GM12878 (cell line): ENCODE measurements around the gene CHURC1. TPM values are rescaled to one million over a fixed set of nuclear protein-coding genes. Genes with fewer than 3 reads are reported as not detected.
A peak's percentile ranks its signal among the peaks of the same experiment; 100 is the strongest.
"Not testable (repeated sequence)": the region's sequence is repeated elsewhere in the genome, so short reads cannot be mapped to it uniquely, and the experiment has no call there.

Experiments used
- ATAC-seq: fragments of 200-7000 bp; cut with Tn5 transposase; 3 replicates; pipeline ENCODE4 v1.9.1; 2020; ENCODE audit warnings: mild to moderate bottlenecking, moderate library complexity
- BruUV-seq: library from RNA; stranded (reverse); fragments of 400-500 nt; replicated peaks from 2 replicates; lab custom pipeline; 2021; lab: Mats Ljungman, UMichigan
- CTCF ChIA-PET: fragments of 300-600 bp; sonication (Branson Sonifier 250); formaldehyde crosslinking; extraction: SDS; loops from one replicate; lab custom pipeline; 2021; ENCODE audit warnings: inconsistent platforms; lab: Yijun Ruan, JAX
- POLR2A ChIA-PET: fragments of 350-600 bp; formaldehyde crosslinking; extraction: SDS; loops from one replicate; lab custom pipeline; 2021; ENCODE audit warnings: inconsistent platforms; lab: Charles Lee
- RAD21 ChIA-PET: fragments of 300-600 bp; sonication (Branson Sonifier 250); formaldehyde crosslinking; loops from one replicate; lab custom pipeline; 2023; ENCODE audit warnings: antibody characterized with exemption; ENCODE audit not compliant: unreplicated experiment; lab: Charles Lee
- SMC1A ChIA-PET: fragments of 300-600 bp; sonication (Branson Sonifier 250); formaldehyde crosslinking; loops from one replicate; lab custom pipeline; 2023; ENCODE audit not compliant: unreplicated experiment, uncharacterized antibody; lab: Charles Lee
- DNase-seq: peaks from one replicate; pipeline ENCODE4 v3.0.0-alpha.2; 2011; ENCODE audit warnings: low read depth, low spot score
- FAIRE-seq: peaks from 3 replicates; lab custom pipeline; 2011; peaks lifted over from hg19 to GRCh38; lab: Jason Lieb, UNC
- H2AFZ ChIP-seq: 2 replicates; pipeline ENCODE4 v1.6.0; 2011; ENCODE audit warnings: low read depth, low read length, control low read depth; ENCODE audit not compliant: control insufficient read depth
- H3K27ac ChIP-seq: 2 replicates; pipeline ENCODE4 v1.5.1; 2011; ENCODE audit warnings: control low read depth; ENCODE audit not compliant: control insufficient read depth, insufficient read depth
- H3K27me3 ChIP-seq, 2 experiments: replicated peaks in 1 of 2; 2 replicates each; pipeline versions ENCODE4 v1.6.0 to v1.6.1; 2011; ENCODE audit warnings: low read length in 1 of 2; ENCODE audit not compliant: control insufficient read depth in 2 of 2, insufficient read depth in 2 of 2
- H3K36me3 ChIP-seq, 2 experiments: 2 replicates each; pipeline ENCODE4 v1.5.1; 2011; ENCODE audit warnings: low read length in 1 of 2; ENCODE audit not compliant: control insufficient read depth in 2 of 2, insufficient read depth in 2 of 2
- H3K4me1 ChIP-seq: 2 replicates; pipeline ENCODE4 v1.6.1; 2011; ENCODE audit warnings: mild to moderate bottlenecking, low read length, moderate library complexity, mixed read lengths; ENCODE audit not compliant: control insufficient read depth, insufficient read depth
- H3K4me2 ChIP-seq: 2 replicates; pipeline ENCODE4 v1.6.0; 2011; ENCODE audit warnings: control low read depth; ENCODE audit not compliant: control insufficient read depth, insufficient read depth
- H3K4me3 ChIP-seq: fragments of 200-600 bp; sonication (generic); 2 replicates; pipeline ENCODE4 v1.5.1; 2016
- H3K79me2 ChIP-seq: 2 replicates; pipeline ENCODE4 v1.6.0; 2011; ENCODE audit warnings: low read length; ENCODE audit not compliant: control insufficient read depth, insufficient read depth
- H3K9ac ChIP-seq: 2 replicates; pipeline ENCODE4 v1.8.0; 2011; ENCODE audit warnings: low read length, control low read depth, mixed read lengths; ENCODE audit not compliant: control insufficient read depth, insufficient read depth
- H3K9me3 ChIP-seq: replicated peaks from 3 replicates; pipeline ENCODE4 v1.5.1; 2011; ENCODE audit warnings: mild to moderate bottlenecking, low read length; ENCODE audit not compliant: control insufficient read depth, insufficient read depth
- H4K20me1 ChIP-seq: 2 replicates; pipeline ENCODE4 v1.6.0; 2011; ENCODE audit not compliant: control insufficient read depth, insufficient read depth
- CHD1 ChIP-seq: IDR thresholded peaks from 2 replicates; pipeline ENCODE4 v1.6.1; 2012; ENCODE audit warnings: low read depth, low read length, improper control_type of control experiment
- CTCF ChIP-seq, 3 experiments: IDR thresholded peaks in 2 of 3; conservative IDR thresholded peaks in 1 of 3; 2 replicates each; pipeline ENCODE4 v1.5.1; 2011; ENCODE audit warnings: low read depth in 3 of 3, low read length in 3 of 3, mild to moderate bottlenecking in 3 of 3, control low read depth in 2 of 3, moderate library complexity in 2 of 3, inconsistent platforms in 1 of 3, mixed read lengths in 1 of 3; ENCODE audit not compliant: control insufficient read depth in 2 of 3, insufficient read depth in 1 of 3; ENCODE audit errors: extremely low read depth in 1 of 3
- FOXM1 ChIP-seq: IDR thresholded peaks from 2 replicates; pipeline ENCODE4 v1.6.1; 2012; ENCODE audit warnings: low read depth, mild to moderate bottlenecking, inconsistent platforms, low read length, moderate library complexity
- NR2C1 ChIP-seq: fragments of 450-650 bp; IDR thresholded peaks from 2 replicates; pipeline ENCODE4 v1.6.1; 2017; ENCODE audit warnings: antibody characterized with exemption, mild to moderate bottlenecking, moderate library complexity
- PAX8 ChIP-seq: fragments of 450-650 bp; IDR thresholded peaks from 2 replicates; pipeline ENCODE4 v1.6.1; 2017; ENCODE audit warnings: mild to moderate bottlenecking, moderate library complexity
- RUNX3 ChIP-seq: IDR thresholded peaks from 2 replicates; pipeline ENCODE4 v1.6.1; 2012; ENCODE audit warnings: low read length, inconsistent platforms
- WGBS: methylation state at CpG from one replicate; pipeline ENCODE4 v1.1.6; 2016; ENCODE audit warnings: low lambda C conversion rate; ENCODE audit not compliant: insufficient replicate concordance, insufficient coverage; ENCODE audit errors: missing lambda C conversion rate; 5-methylcytosine and 5-hydroxymethylcytosine counted together
- in situ Hi-C: fragments of 300-500 bp; cut with MboI; formaldehyde crosslinking; loops from 9 replicates; pipeline ENCODE4 v1.14.3; 2018; ENCODE audit warnings: mixed read lengths
- intact Hi-C: fragments of 100-400 bp; cut with micrococcal nuclease; formaldehyde crosslinking; loops from one replicate; pipeline ENCODE4 v1.14.2; 2022; ENCODE audit not compliant: unreplicated experiment
- polyA plus RNA-seq, 11 experiments: library from polyadenylated mRNA; depleted of rRNA in 4 of 11; unstranded in 6 of 11; stranded (reverse) in 5 of 11; fragments of >200 nt; fragmentation: Nextera tagmentation in 4 of 11; fragmentation: Illumina TruSeq in 1 of 11; extraction: Ambion mirVana in 4 of 11; extraction: Trizol in 1 of 11; gene quantifications; 1 replicate in 1 of 11; 2 replicates in 10 of 11; pipeline versions ENCODE4 v1.2.1 to v1.2.3, GENCODE V29; 2011 to 2016; ENCODE audit warnings: inconsistent platforms in 2 of 11, missing spikeins in 2 of 11, low read depth in 1 of 11
- total RNA-seq, 4 experiments: library from RNA; depleted of rRNA in 3 of 4; stranded (reverse); fragments of >200 nt in 3 of 4; fragmentation: Illumina TruSeq in 1 of 4; extraction: Trizol in 1 of 4; gene quantifications; 2 replicates each; pipeline versions ENCODE4 v1.2.1 to v1.2.3, GENCODE V29; 2013 to 2021

The CHURC1 gene
- total and polyA plus RNA-seq, 10 of the 15 experiments (the other 5 are each of a cell fraction or from before 2014, with no cell fraction given), result 41.0 to 421 (median 140) TPM

DNA sequence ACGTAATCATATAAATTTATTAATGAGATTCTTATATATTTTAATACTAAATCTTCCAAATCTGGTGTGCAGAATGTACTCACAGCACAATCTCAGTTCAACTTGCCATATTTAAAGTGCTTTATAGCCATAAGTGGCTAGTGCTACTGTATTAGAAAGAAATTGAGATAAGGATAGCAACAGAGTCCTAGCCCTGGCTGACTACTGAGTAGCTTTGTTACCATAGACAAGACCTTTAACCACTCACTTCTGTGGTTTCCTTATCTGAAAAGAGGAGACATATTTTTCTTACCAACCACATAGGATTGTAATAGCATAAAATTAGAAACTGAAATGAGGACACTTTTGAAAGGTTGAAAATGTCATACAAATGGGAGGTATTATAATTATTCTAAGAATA, 2.0 kb upstream of the CHURC1 start:
- H3K79me2 ChIP-seq, result peaks cover 30% of the 10 kb centered on the region
- H3K9ac ChIP-seq, result no peak overlapping the region
- no peaks in the 10 kb centered on the region for H3K27me3 ChIP-seq
- ATAC-seq (no peak), DNase-seq (no peak), FAIRE-seq (no peak)
- H2AFZ ChIP-seq, result no peak overlapping the region
- no peaks in the 10 kb centered on the region; the same call in 2 of the 3 replicates for H3K9me3 ChIP-seq
- SMC1A ChIA-PET, result no interaction called here
- TF ChIP-seq CHD1 (no peak), FOXM1 (no peak), PAX8 (no peak), RUNX3 (peak; percentile 45; the same call in 1 of the 2 replicates), NR2C1 (no peak), CTCF (IDR thresholded peaks at IDR 0.05 in 2 of 3, conservative IDR thresholded peaks at IDR 0.05 in 1 of 3; ENCODE audit: control insufficient read depth in 2 of 3, extremely low read depth in 1 of 3, insufficient read depth in 1 of 3, low read depth in 3 of 3, low read length in 3 of 3) (no peak)
- no peak overlapping the region for H3K27ac ChIP-seq
- BruUV-seq, result no TSS peak
- no peaks in the 10 kb centered on the region for H4K20me1 ChIP-seq
- intact Hi-C loops, result no loop called here
- in situ Hi-C loops, result no loop called here
- RAD21 ChIA-PET, result interaction anchor here (1.0 kb wide), 1 partner anchor 41 kb away, joined by 4 read pairs; no protein-coding TSS in a partner anchor
- H3K4me3 ChIP-seq, result no peak overlapping the region
- H3K4me1 ChIP-seq, result peaks cover 5% of the 10 kb centered on the region; the same call in 1 of the 2 replicates
- POLR2A ChIA-PET, result no interaction called here
- WGBS, result 0% methylated on average over 1 of the region's 1 CpG
- H3K36me3 ChIP-seq, result no peaks in the 10 kb centered on the region; a peak in 1 of 4 replicates
- no peak overlapping the region for H3K4me2 ChIP-seq
- CTCF ChIA-PET, result interaction anchor here (2.6 to 3.5 kb wide), 2 partner anchors 20 to 89 kb away, joined by 15 to 20 read pairs; no protein-coding TSS in a partner anchor

- H3K9me3 ChIP-seq, H3K4me1 ChIP-seq, H3K27me3 ChIP-seq, H4K20me1 ChIP-seq, H3K36me3 ChIP-seq, H3K4me3 ChIP-seq, H3K27ac ChIP-seq, DNase-seq, intact Hi-C loops, FAIRE-seq, H3K9ac ChIP-seq, ATAC-seq, in situ Hi-C loops, BruUV-seq, POLR2A ChIA-PET: not testable (repeated sequence)
- Histone ChIP-seq H2AFZ (peak overlapping the region; percentile 89), H3K4me2 (peak overlapping the region; percentile 92; the same call in 1 of the 2 replicates), H3K79me2 (peaks cover 42% of the 10 kb centered on the region)
- WGBS, result 49% methylated on average over 5 of the region's 5 CpGs
- ChIA-PET CTCF (interaction anchor here (3.5 kb wide), 1 partner anchor 21 kb away, joined by 20 read pairs; no protein-coding TSS in a partner anchor), SMC1A (interaction anchor here (1.3 to 1.9 kb wide), 2 partner anchors 39 to 81 kb away, joined by 4 to 8 read pairs; no protein-coding TSS in a partner anchor), RAD21 (interaction anchor here (0.6 to 2.2 kb wide), 3 partner anchors 11 to 73 kb away, joined by 3 to 9 read pairs (median 9); partner anchors contain the start of gene FNTB)
These were observed 778 bp upstream of the CHURC1 start for GRCh38 chr14:64913477-64913876.
